Erythroblast (primary cell): ENCODE measurements around the gene CYP4F8.

Experiments used
- GATA1 ChIP-seq: IDR thresholded peaks from 2 replicates; pipeline ENCODE4 v1.6.1; 2011; ENCODE audit warnings: low read depth, mild to moderate bottlenecking, control low read depth, low read length, moderate library complexity
- POLR2A ChIP-seq: IDR thresholded peaks from 2 replicates; pipeline ENCODE4 v1.6.1; 2011; ENCODE audit warnings: mild to moderate bottlenecking, low read length

GRCh38 chr19:15656467-15656866 is 41.4 kb downstream of the CYP4F8 start:
- TF ChIP-seq POLR2A (no peak), GATA1 (no peak)
